ENCODE data around the gene SERTAD1.

SERTAD1 gene

DNA sequence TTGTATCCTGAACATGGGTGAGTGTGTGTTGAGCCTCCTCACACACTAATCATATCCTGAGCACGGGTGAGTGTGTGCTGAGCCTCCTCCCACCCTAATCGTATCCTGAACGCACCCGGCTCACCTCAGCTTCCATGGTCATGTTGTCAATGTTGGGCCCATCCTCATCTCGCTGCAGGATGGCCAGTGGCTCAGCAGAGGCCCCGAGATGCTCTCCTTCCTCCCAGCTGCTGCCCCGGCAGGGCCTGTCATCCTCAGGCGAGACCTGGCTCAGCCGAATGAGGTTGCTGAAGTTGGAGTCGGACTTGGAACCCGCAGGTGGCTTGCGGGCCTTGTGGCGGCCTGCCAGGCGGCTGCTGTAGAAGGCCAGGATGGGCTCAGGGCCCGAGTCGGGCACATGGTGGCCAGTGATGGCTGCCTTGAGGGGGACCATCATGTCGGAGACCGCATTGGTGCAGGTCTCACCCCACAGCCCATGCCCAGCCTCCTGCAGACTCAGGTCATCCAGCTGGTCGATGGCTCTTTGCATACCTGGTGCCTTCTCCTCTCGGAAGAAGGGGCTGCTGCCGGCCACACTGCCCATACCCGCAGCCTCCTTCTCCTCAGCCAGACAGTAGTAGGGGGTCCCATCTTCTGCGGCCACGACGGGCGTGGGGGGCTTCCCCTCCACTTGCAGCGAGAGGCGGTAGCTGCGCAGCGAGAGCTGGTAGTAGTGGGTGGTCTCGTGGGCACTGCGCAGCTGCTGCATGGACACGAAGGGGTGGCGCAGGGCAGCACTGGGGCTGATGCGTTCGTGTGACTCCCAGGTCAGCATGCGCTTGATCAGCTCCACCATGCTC, 45.4 kb downstream of the SERTAD1 start:
- no peak overlapping the region for H3K27ac ChIP-seq
- no peaks in the 10 kb centered on the region for H4K20me1 ChIP-seq (ENCODE audit: insufficient read depth)
- H3K79me2 ChIP-seq (ENCODE audit: insufficient read depth, low read depth) = no peaks in the 10 kb centered on the region
- H3K4me3 ChIP-seq (IDR thresholded peaks at IDR 0.05; ENCODE audit: insufficient read depth, low read depth, low read length) = no peak overlapping the region
- H3K4me1 ChIP-seq (ENCODE audit: low read depth, poor library complexity, severe bottlenecking) = peaks cover 5% of the 10 kb centered on the region
- TF ChIP-seq, protein P1, sequence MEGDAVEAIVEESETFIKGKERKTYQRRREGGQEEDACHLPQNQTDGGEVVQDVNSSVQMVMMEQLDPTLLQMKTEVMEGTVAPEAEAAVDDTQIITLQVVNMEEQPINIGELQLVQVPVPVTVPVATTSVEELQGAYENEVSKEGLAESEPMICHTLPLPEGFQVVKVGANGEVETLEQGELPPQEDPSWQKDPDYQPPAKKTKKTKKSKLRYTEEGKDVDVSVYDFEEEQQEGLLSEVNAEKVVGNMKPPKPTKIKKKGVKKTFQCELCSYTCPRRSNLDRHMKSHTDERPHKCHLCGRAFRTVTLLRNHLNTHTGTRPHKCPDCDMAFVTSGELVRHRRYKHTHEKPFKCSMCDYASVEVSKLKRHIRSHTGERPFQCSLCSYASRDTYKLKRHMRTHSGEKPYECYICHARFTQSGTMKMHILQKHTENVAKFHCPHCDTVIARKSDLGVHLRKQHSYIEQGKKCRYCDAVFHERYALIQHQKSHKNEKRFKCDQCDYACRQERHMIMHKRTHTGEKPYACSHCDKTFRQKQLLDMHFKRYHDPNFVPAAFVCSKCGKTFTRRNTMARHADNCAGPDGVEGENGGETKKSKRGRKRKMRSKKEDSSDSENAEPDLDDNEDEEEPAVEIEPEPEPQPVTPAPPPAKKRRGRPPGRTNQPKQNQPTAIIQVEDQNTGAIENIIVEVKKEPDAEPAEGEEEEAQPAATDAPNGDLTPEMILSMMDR (conservative IDR thresholded peaks at IDR 0.05; ENCODE audit: low read depth, low read length) = no peak
- no peaks in the 10 kb centered on the region for H3K27me3 ChIP-seq (ENCODE audit: insufficient read depth, low read depth)
- H2AFZ ChIP-seq (ENCODE audit: low read depth) = no peak overlapping the region
- H3K9ac ChIP-seq = no peak overlapping the region
- no peaks in the 10 kb centered on the region for H3K36me3 ChIP-seq (ENCODE audit: insufficient read depth)
- H3K4me2 ChIP-seq = no peak overlapping the region

DNA sequence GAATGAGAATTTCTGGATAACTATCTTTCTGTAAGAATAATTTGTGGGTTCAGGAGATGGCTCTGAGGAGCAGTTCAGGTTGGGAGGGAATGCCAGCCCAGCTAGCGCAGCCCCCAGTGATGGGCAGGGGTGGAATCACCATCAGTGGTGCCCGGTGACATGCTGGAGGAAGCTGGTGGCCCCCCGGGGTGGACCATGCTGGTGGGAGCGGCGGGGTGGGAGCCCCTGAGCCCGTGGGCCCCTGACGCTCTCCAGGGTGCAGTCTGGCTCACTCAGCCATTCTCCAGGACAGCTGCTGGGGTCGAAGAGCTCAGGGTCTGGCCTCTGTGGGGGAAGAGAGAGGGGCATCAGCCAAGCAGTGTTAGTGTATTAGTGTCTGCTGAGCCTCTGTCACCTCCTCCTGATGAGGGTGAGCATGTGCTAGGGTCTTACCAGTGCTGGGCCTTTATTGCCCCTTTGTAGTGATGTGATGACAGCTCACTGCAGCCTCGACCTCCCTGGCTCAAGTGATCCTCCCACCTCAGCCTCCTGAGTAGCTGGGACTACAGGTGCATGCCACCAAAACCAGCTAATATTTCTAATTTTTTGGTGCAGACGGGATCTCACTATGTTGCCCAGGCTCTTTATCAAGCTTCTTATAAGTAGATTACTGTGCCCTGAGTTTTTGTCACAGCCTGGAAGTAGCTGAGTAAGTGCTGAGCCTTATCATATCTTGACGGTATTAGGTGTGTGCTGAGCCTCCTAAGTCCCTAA, 46.2 kb downstream of the SERTAD1 start:
- Histone ChIP-seq H3K79me2 (ENCODE audit: insufficient read depth, low read depth) (no peaks in the 10 kb centered on the region), H3K36me3 (ENCODE audit: insufficient read depth) (no peaks in the 10 kb centered on the region), H3K27ac (no peak overlapping the region), H4K20me1 (ENCODE audit: insufficient read depth) (no peaks in the 10 kb centered on the region), H2AFZ (ENCODE audit: low read depth) (no peak overlapping the region), H3K4me2 (no peak overlapping the region), H3K27me3 (ENCODE audit: insufficient read depth, low read depth) (no peaks in the 10 kb centered on the region), H3K4me1 (ENCODE audit: low read depth, poor library complexity, severe bottlenecking) (peaks cover 5% of the 10 kb centered on the region), H3K4me3 (IDR thresholded peaks at IDR 0.05; ENCODE audit: insufficient read depth, low read depth, low read length) (no peak overlapping the region), H3K9ac (no peak overlapping the region)
- TF ChIP-seq, protein P1 (conservative IDR thresholded peaks at IDR 0.05; ENCODE audit: low read depth, low read length) = no peak

DNA sequence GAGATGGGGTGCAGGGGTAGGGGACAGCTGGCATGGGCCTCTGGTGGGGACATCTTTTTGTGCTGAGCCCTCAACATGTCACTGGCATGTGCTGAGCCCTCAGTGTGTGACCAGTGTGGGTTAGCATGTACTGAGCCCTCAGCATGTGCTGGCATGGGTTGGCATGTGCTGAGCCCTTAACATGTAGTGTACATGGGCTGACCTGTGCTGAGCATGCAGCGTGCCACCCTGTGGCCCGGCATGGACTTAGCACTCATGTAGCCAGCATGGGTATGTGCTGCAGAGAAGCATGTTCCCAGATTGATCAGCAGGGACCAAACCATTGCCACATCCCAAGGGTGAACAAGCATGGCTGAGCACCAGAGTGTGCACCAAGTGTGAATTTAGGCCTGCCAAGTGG, 47.3 kb downstream of the SERTAD1 start:
- Histone ChIP-seq H3K27me3 (ENCODE audit: insufficient read depth, low read depth) (no peaks in the 10 kb centered on the region), H3K36me3 (ENCODE audit: insufficient read depth) (no peaks in the 10 kb centered on the region), H3K79me2 (ENCODE audit: insufficient read depth, low read depth) (no peaks in the 10 kb centered on the region), H3K4me3 (IDR thresholded peaks at IDR 0.05; ENCODE audit: insufficient read depth, low read depth, low read length) (no peak overlapping the region), H3K9ac (no peak overlapping the region), H2AFZ (ENCODE audit: low read depth) (no peak overlapping the region), H3K4me2 (no peak overlapping the region), H3K27ac (no peak overlapping the region), H4K20me1 (ENCODE audit: insufficient read depth) (no peaks in the 10 kb centered on the region), H3K4me1 (ENCODE audit: low read depth, poor library complexity, severe bottlenecking) (peaks cover 5% of the 10 kb centered on the region)
- TF ChIP-seq, protein P1 (conservative IDR thresholded peaks at IDR 0.05; ENCODE audit: low read depth, low read length) = no peak

DNA sequence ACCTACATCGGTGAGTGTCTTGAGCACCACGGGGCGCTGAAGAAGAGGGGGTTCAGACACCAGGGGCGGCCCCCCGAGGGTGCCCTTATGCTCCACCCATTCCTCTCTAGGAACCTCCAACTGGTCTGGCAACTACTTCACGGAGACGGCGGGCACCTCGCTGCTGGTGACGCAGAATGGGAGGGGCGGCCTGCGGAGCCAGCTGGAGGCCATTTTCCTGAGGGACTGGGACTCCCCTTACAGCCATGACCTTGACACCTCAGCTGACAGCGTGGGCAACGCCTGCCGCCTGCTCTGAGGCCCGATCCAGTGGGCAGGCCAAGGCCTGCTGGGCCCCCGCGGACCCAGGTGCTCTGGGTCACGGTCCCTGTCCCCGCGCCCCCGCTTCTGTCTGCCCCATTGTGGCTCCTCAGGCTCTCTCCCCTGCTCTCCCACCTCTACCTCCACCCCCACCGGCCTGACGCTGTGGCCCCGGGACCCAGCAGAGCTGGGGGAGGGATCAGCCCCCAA, 47.9 kb downstream of the SERTAD1 start:
- peaks cover 5% of the 10 kb centered on the region for H3K4me1 ChIP-seq (ENCODE audit: low read depth, poor library complexity, severe bottlenecking)
- H3K4me3 ChIP-seq (IDR thresholded peaks at IDR 0.05; ENCODE audit: insufficient read depth, low read depth, low read length) = no peak overlapping the region
- no peak overlapping the region for H2AFZ ChIP-seq (ENCODE audit: low read depth)
- H3K27me3 ChIP-seq (ENCODE audit: insufficient read depth, low read depth) = no peaks in the 10 kb centered on the region
- H4K20me1 ChIP-seq (ENCODE audit: insufficient read depth) = no peaks in the 10 kb centered on the region
- no peaks in the 10 kb centered on the region for H3K36me3 ChIP-seq (ENCODE audit: insufficient read depth)
- TF ChIP-seq, protein P1 (conservative IDR thresholded peaks at IDR 0.05; ENCODE audit: low read depth, low read length) = no peak
- H3K4me2 ChIP-seq = no peak overlapping the region
- H3K9ac ChIP-seq = no peak overlapping the region
- no peaks in the 10 kb centered on the region for H3K79me2 ChIP-seq (ENCODE audit: insufficient read depth, low read depth)
- H3K27ac ChIP-seq = no peak overlapping the region
